OCI-LY1 (cell line): Measurements from ENCODE around the gene TRPC4AP.

Experiments used
- H2AFZ ChIP-seq: fragments of 200-600 bp; sonication (generic), shearing (Covaris generic); 2 replicates; pipeline ENCODE4 v1.6.0; 2014; ENCODE audit warnings: antibody characterized with exemption, mild to moderate bottlenecking, low read length
- H3F3A ChIP-seq: fragments of 200-600 bp; sonication (generic), shearing (Covaris generic); 2 replicates; pipeline ENCODE4 v1.6.0; 2014; ENCODE audit warnings: mild to moderate bottlenecking, antibody characterized with exemption, low read length, moderate library complexity; ENCODE audit not compliant: insufficient read depth
- H3K27ac ChIP-seq: fragments of 200-600 bp; sonication (generic); 2 replicates; pipeline ENCODE4 v1.5.1; 2014; ENCODE audit warnings: low read length, mixed run types, mild to moderate bottlenecking, low read depth; ENCODE audit not compliant: poor library complexity, severe bottlenecking
- H3K27me3 ChIP-seq: fragments of 200-600 bp; sonication (generic); 2 replicates; pipeline ENCODE4 v1.6.0; 2014; ENCODE audit warnings: antibody characterized with exemption, mild to moderate bottlenecking, low read length, moderate library complexity; ENCODE audit not compliant: insufficient read depth
- H3K36me3 ChIP-seq: fragments of 200-600 bp; sonication (generic); 2 replicates; pipeline ENCODE4 v1.6.1; 2014; ENCODE audit warnings: mild to moderate bottlenecking, antibody characterized with exemption, low read length, moderate library complexity, mixed read lengths; ENCODE audit not compliant: insufficient read depth
- H3K4me1 ChIP-seq: fragments of 200-600 bp; sonication (generic); 2 replicates; pipeline ENCODE4 v1.5.1; 2014; ENCODE audit warnings: mild to moderate bottlenecking, low read length, moderate library complexity; ENCODE audit not compliant: insufficient read depth, severe bottlenecking
- H3K4me2 ChIP-seq: fragments of 200-600 bp; sonication (generic), shearing (Covaris generic); 2 replicates; pipeline ENCODE4 v1.6.1; 2014; ENCODE audit warnings: low read length
- H3K4me3 ChIP-seq: fragments of 200-600 bp; sonication (generic); 2 replicates; pipeline ENCODE4 v1.5.1; 2014; ENCODE audit warnings: low read length, low read depth, mild to moderate bottlenecking, mixed read lengths; ENCODE audit not compliant: poor library complexity, severe bottlenecking
- H3K79me2 ChIP-seq: fragments of 200-600 bp; shearing (Covaris generic); 2 replicates; pipeline ENCODE4 v1.6.1; 2016; ENCODE audit warnings: mixed run types, low read length, mixed read lengths; ENCODE audit not compliant: insufficient read depth
- H3K9ac ChIP-seq: fragments of 200-600 bp; sonication (generic), shearing (Covaris generic); 2 replicates; pipeline ENCODE4 v1.6.1; 2014; ENCODE audit warnings: mild to moderate bottlenecking, low read length, mixed read lengths
- H3K9me2 ChIP-seq: fragments of 200-600 bp; sonication (generic), shearing (Covaris generic); 2 replicates; pipeline ENCODE4 v1.6.1; 2014; ENCODE audit warnings: low read depth, mild to moderate bottlenecking, low read length, mixed read lengths
- H3K9me3 ChIP-seq: fragments of 200-600 bp; shearing (Covaris generic); 2 replicates; pipeline ENCODE4 v1.6.1; 2014; ENCODE audit warnings: low read length, mixed read lengths
- H4K20me1 ChIP-seq: fragments of 200-600 bp; sonication (generic), shearing (Covaris generic); 2 replicates; pipeline ENCODE4 v1.6.0; 2016; ENCODE audit warnings: mild to moderate bottlenecking, low read length; ENCODE audit not compliant: insufficient read depth
- EZH2 ChIP-seq: fragments of 200-600 bp; sonication (generic), shearing (Covaris generic); IDR thresholded peaks from 2 replicates; pipeline ENCODE4 v1.8.0; 2017; ENCODE audit warnings: borderline replicate concordance, mixed run types, mild to moderate bottlenecking, antibody characterized with exemption, low read length, moderate library complexity, mixed read lengths
- TF ChIP-seq, protein P1 (sequence below): fragments of 200-600 bp; sonication (generic), shearing (Covaris generic); IDR thresholded peaks from 2 replicates; pipeline ENCODE4 v1.5.1; 2017; ENCODE audit warnings: mild to moderate bottlenecking, antibody characterized with exemption, low read length, moderate library complexity, mixed read lengths

TRPC4AP gene

DNA sequence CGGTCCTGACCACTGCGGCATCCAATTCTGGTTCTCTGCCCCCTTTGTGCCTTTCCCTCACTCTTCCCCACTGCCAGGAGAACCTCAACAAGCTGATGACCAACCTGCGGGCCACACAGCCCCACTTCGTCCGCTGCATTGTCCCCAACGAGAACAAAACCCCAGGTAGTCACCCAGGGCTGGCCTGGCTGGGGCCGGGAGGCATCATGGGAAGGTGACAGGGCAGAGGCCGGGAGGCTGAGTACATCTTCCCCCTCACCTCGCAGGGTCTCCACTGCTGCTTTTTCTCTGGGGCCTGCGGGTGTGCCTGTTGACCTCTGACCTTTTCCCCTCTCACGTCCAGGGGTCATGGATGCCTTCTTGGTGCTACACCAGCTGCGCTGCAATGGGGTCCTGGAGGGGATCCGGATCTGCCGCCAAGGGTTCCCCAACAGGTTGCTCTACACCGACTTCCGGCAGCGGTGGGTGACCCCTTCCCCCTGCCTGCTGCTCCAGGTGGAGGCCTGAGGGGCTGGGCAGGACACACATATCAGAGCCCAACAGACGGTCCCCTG is 101.9 kb downstream of the TRPC4AP start:
- Histone ChIP-seq H3K27me3 (no peaks in the 10 kb centered on the region), H3K9me3 (no peaks in the 10 kb centered on the region), H3F3A (no peaks in the 10 kb centered on the region), H3K4me1 (no peaks in the 10 kb centered on the region), H3K27ac (no peak overlapping the region), H3K79me2 (no peaks in the 10 kb centered on the region), H3K4me3 (no peak overlapping the region), H4K20me1 (no peaks in the 10 kb centered on the region), H3K4me2 (no peak overlapping the region), H3K9me2 (no peaks in the 10 kb centered on the region), H3K9ac (no peak overlapping the region), H2AFZ (no peak overlapping the region), H3K36me3 (peaks cover 9% of the 10 kb centered on the region)
- no peak for TF ChIP-seq EZH2
- TF ChIP-seq, protein P1, sequence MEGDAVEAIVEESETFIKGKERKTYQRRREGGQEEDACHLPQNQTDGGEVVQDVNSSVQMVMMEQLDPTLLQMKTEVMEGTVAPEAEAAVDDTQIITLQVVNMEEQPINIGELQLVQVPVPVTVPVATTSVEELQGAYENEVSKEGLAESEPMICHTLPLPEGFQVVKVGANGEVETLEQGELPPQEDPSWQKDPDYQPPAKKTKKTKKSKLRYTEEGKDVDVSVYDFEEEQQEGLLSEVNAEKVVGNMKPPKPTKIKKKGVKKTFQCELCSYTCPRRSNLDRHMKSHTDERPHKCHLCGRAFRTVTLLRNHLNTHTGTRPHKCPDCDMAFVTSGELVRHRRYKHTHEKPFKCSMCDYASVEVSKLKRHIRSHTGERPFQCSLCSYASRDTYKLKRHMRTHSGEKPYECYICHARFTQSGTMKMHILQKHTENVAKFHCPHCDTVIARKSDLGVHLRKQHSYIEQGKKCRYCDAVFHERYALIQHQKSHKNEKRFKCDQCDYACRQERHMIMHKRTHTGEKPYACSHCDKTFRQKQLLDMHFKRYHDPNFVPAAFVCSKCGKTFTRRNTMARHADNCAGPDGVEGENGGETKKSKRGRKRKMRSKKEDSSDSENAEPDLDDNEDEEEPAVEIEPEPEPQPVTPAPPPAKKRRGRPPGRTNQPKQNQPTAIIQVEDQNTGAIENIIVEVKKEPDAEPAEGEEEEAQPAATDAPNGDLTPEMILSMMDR = no peak

DNA sequence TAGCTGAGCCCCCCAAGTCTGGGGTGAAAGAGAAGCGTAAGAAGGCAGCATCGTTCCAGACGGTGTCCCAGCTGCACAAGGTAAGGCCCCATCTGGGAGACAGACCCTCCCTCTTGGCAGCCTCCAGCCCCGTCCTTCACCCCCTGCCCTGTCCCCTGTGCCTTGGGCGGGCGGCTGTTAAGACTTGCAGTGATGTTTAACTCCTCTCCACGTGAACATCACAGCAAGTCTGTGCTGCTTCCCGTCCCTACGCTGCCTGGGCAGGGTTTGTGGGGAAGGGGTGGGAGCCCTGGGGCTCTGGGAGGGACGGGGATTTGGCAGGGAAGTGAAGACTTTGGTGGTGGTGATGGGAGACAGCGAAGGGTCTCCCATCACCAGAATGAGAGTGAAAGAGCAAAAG is 102.4 kb downstream of the TRPC4AP start:
- no peak overlapping the region for H3K27ac ChIP-seq
- no peak overlapping the region for H3K4me3 ChIP-seq
- no peaks in the 10 kb centered on the region for H3K9me2 ChIP-seq
- no peaks in the 10 kb centered on the region for H4K20me1 ChIP-seq
- H2AFZ ChIP-seq = no peak overlapping the region
- no peak overlapping the region for H3K4me2 ChIP-seq
- no peaks in the 10 kb centered on the region for H3K79me2 ChIP-seq
- no peaks in the 10 kb centered on the region for H3K27me3 ChIP-seq
- H3K9ac ChIP-seq = no peak overlapping the region
- no peaks in the 10 kb centered on the region for H3K9me3 ChIP-seq
- H3K36me3 ChIP-seq = peaks cover 8% of the 10 kb centered on the region
- no peaks in the 10 kb centered on the region for H3K4me1 ChIP-seq
- H3F3A ChIP-seq = no peaks in the 10 kb centered on the region
- TF ChIP-seq, protein P1 = no peak
- no peak for TF ChIP-seq EZH2

DNA sequence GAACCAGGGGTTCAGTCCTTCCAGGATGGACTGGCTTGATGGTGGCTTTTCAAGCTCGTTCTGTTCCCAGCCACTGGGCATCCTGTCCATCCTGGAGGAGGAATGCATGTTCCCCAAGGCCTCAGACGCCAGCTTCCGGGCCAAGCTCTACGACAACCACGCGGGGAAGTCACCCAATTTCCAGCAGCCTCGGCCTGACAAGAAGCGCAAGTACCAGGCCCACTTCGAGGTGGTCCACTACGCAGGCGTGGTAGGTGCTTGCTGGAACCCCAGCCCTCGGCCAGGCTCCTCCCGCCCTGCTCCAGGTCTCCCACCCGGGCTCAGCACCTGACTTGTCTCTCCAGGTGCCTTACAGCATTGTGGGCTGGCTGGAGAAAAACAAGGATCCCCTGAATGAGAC is 102.9 kb downstream of the TRPC4AP start:
- Histone ChIP-seq H3K4me3 (no peak overlapping the region), H3F3A (no peaks in the 10 kb centered on the region), H4K20me1 (no peaks in the 10 kb centered on the region), H3K27me3 (no peaks in the 10 kb centered on the region), H3K4me2 (no peak overlapping the region), H3K36me3 (peaks cover 3% of the 10 kb centered on the region), H3K79me2 (no peaks in the 10 kb centered on the region), H3K9me3 (no peaks in the 10 kb centered on the region), H3K9ac (no peak overlapping the region), H3K27ac (no peak overlapping the region), H3K4me1 (no peaks in the 10 kb centered on the region), H3K9me2 (no peaks in the 10 kb centered on the region), H2AFZ (no peak overlapping the region)
- TF ChIP-seq EZH2 = no peak
- TF ChIP-seq, protein P1 = no peak
